ENCODE data around the gene FAM53C.
A peak's percentile ranks its signal among the peaks of the same experiment; 100 is the strongest.
"Not testable (repeated sequence)": the region's sequence is repeated elsewhere in the genome, so short reads cannot be mapped to it uniquely, and the experiment has no call there.

Gene FAM53C

GRCh38 chr5:138351517-138351916 is 13.5 kb downstream of the FAM53C start:
- no peak for DNase-seq

- DNase-seq, result peak; percentile 41
Measured at GRCh38 chr5:138352071-138352721, 14.1 kb downstream of the FAM53C start, which contains the start of gene KDM3B. Gene KDM3B (plus strand): TSS chr5:138352685. CDS start chr5:138352796, 111 bp downstream.

GRCh38 chr5:138352722-138353559 is 14.9 kb downstream of the FAM53C start:
- DNase-seq, result peak; percentile 36

GRCh38 chr5:138353560-138354080 is 15.6 kb downstream of the FAM53C start:
- no peak for DNase-seq

- DNase-seq, result no peak
Measured at GRCh38 chr5:138354387-138354786, 16.3 kb downstream of the FAM53C start.

- no peak for DNase-seq
Measured at GRCh38 chr5:138354926-138355378, 16.9 kb downstream of the FAM53C start.

- DNase-seq, result no peak
Measured at GRCh38 chr5:138359621-138360020, 21.6 kb downstream of the FAM53C start.

- no peak for DNase-seq
Measured at GRCh38 chr5:138360941-138361452, 22.9 kb downstream of the FAM53C start.

- DNase-seq, result no peak
Measured at GRCh38 chr5:138364576-138364975, 26.5 kb downstream of the FAM53C start.

- DNase-seq, result no peak
Measured at GRCh38 chr5:138366632-138367382, 28.7 kb downstream of the FAM53C start.

- DNase-seq, result peak; percentile 39
Measured at GRCh38 chr5:138369261-138369660, 31.2 kb downstream of the FAM53C start.

GRCh38 chr5:138369706-138370105 is 31.6 kb downstream of the FAM53C start:
- peak; percentile 57 for DNase-seq

- DNase-seq, result no peak
Measured at GRCh38 chr5:138370537-138370936, 32.5 kb downstream of the FAM53C start.

GRCh38 chr5:138371454-138371853 is 33.4 kb downstream of the FAM53C start:
- no peak for DNase-seq

GRCh38 chr5:138372225-138372624 is 34.2 kb downstream of the FAM53C start:
- no peak for DNase-seq

- no peak for DNase-seq
Measured at GRCh38 chr5:138372653-138373052, 34.6 kb downstream of the FAM53C start.

- no peak for DNase-seq
Measured at GRCh38 chr5:138382347-138382746, 44.3 kb downstream of the FAM53C start.

- no peak for DNase-seq
Measured at GRCh38 chr5:138385660-138386059, 47.6 kb downstream of the FAM53C start.

- DNase-seq, result no peak
Measured at GRCh38 chr5:138386290-138386689, 48.2 kb downstream of the FAM53C start.

GRCh38 chr5:138389332-138389731 is 51.3 kb downstream of the FAM53C start:
- DNase-seq, result no peak

GRCh38 chr5:138389911-138390310 is 51.8 kb downstream of the FAM53C start:
- not testable (repeated sequence) for DNase-seq

GRCh38 chr5:138391859-138392386 is 53.9 kb downstream of the FAM53C start:
- DNase-seq, result no peak

All from GF-D8 (cell line).